GM20000 (cell line): ENCODE measurements around the gene DYRK3.

Experiments used
- DNase-seq: peaks from one replicate; pipeline ENCODE4 v3.0.0; 2012; ENCODE audit warnings: low spot score
- CTCF ChIP-seq: IDR thresholded peaks from 2 replicates; pipeline ENCODE4 v1.5.1; 2012; ENCODE audit warnings: mild to moderate bottlenecking, control low read depth; ENCODE audit errors: extremely low read depth, missing control alignments

Gene DYRK3

GRCh38 chr1:206635080-206635977, at the start of gene DYRK3:
TSS of gene DYRK3 (plus strand) at chr1:206635536. CDS start at chr1:206635704, 168 bp downstream.
- DNase-seq: peak; percentile 96

GRCh38 chr1:206586501-206587445, 48.6 kb upstream of the DYRK3 start:
- DNase-seq: no peak
- no peak for TF ChIP-seq CTCF

More at GRCh38 chr1:206635080-206635977, at the start of gene DYRK3:
- no peak for TF ChIP-seq CTCF

GRCh38 chr1:206587904-206588303, 47.4 kb upstream of the DYRK3 start:
- no peak for TF ChIP-seq CTCF
- no peak for DNase-seq

GRCh38 chr1:206588492-206588891, 46.8 kb upstream of the DYRK3 start:
- no peak for TF ChIP-seq CTCF
- DNase-seq: no peak

GRCh38 chr1:206589206-206589605, 46.1 kb upstream of the DYRK3 start:
- TF ChIP-seq CTCF: no peak
- DNase-seq: no peak

GRCh38 chr1:206590025-206590758, 45.1 kb upstream of the DYRK3 start:
- peak; percentile 40 for DNase-seq
- TF ChIP-seq CTCF: no peak
